ENCODE data around the gene GAGE12J.

The GAGE12J gene

GRCh38 chrX:49277535-49277830 lies 44.4 kb upstream of the GAGE12J start:
- H3K27ac ChIP-seq (ENCODE audit: low read depth, low read length): no peak overlapping the region
- no peak overlapping the region for H3K23ac ChIP-seq (ENCODE audit: low read length)
- no peak overlapping the region for H3K4ac ChIP-seq (ENCODE audit: low read depth, low read length)
- H3K27me3 ChIP-seq (ENCODE audit: insufficient read depth, low read length, poor library complexity): no peaks in the 10 kb centered on the region
- H3K9ac ChIP-seq (ENCODE audit: low read length): no peak overlapping the region
- no peaks in the 10 kb centered on the region for H3K79me1 ChIP-seq (ENCODE audit: low read length)
- H3K36me3 ChIP-seq (ENCODE audit: control insufficient read depth, insufficient read depth, low read length): no peaks in the 10 kb centered on the region
- no CpG with 5 or more reads among the region's 3 CpGs for WGBS (ENCODE audit: extremely low coverage, insufficient coverage, low lambda C conversion rate)
- no peak overlapping the region for H3K56ac ChIP-seq (ENCODE audit: low read length)
- peaks cover 2% of the 10 kb centered on the region for H3K79me2 ChIP-seq (ENCODE audit: control insufficient read depth, insufficient read depth, low read length)
- no peak overlapping the region for H2BK5ac ChIP-seq (ENCODE audit: low read length)
- H2BK120ac ChIP-seq (ENCODE audit: low read depth, low read length): no peak overlapping the region
- no peaks in the 10 kb centered on the region for H3K4me1 ChIP-seq (ENCODE audit: control insufficient read depth, low read depth, low read length)
- H2BK15ac ChIP-seq (replicated peaks; ENCODE audit: low read depth): no peak overlapping the region
- no peak for DNase-seq
- no peak overlapping the region for H2AK5ac ChIP-seq (ENCODE audit: low read length)
- H3K18ac ChIP-seq (ENCODE audit: low read length): no peak overlapping the region
- no peak overlapping the region for H4K8ac ChIP-seq (ENCODE audit: low read depth, low read length)
- no peak overlapping the region for H3K4me2 ChIP-seq (ENCODE audit: low read length)
- H3K4me3 ChIP-seq (ENCODE audit: low read length): no peak overlapping the region
- no peak overlapping the region for H4K5ac ChIP-seq (ENCODE audit: low read length)

- H3K27ac ChIP-seq (ENCODE audit: low read depth, low read length): no peak overlapping the region
- H3K4me3 ChIP-seq (ENCODE audit: low read length): no peak overlapping the region
- H3K56ac ChIP-seq (ENCODE audit: low read length): no peak overlapping the region
- H3K4ac ChIP-seq (ENCODE audit: low read depth, low read length): no peak overlapping the region
- no peak overlapping the region for H4K5ac ChIP-seq (ENCODE audit: low read length)
- H3K79me1 ChIP-seq (ENCODE audit: low read length): no peaks in the 10 kb centered on the region
- no peak overlapping the region for H4K8ac ChIP-seq (ENCODE audit: low read depth, low read length)
- no peak overlapping the region for H3K23ac ChIP-seq (ENCODE audit: low read length)
- no peaks in the 10 kb centered on the region for H3K4me1 ChIP-seq (ENCODE audit: control insufficient read depth, low read depth, low read length)
- no peaks in the 10 kb centered on the region for H3K36me3 ChIP-seq (ENCODE audit: control insufficient read depth, insufficient read depth, low read length)
- H2AK5ac ChIP-seq (ENCODE audit: low read length): no peak overlapping the region
- no peaks in the 10 kb centered on the region for H3K79me2 ChIP-seq (ENCODE audit: control insufficient read depth, insufficient read depth, low read length)
- no peaks in the 10 kb centered on the region for H3K27me3 ChIP-seq (ENCODE audit: insufficient read depth, low read length, poor library complexity)
- H2BK120ac ChIP-seq (ENCODE audit: low read depth, low read length): no peak overlapping the region
- H2BK5ac ChIP-seq (ENCODE audit: low read length): no peak overlapping the region
- H2BK15ac ChIP-seq (replicated peaks; ENCODE audit: low read depth): no peak overlapping the region
- no peak overlapping the region for H3K18ac ChIP-seq (ENCODE audit: low read length)
- DNase-seq: no peak
- H3K9ac ChIP-seq (ENCODE audit: low read length): no peak overlapping the region
- no CpG with 5 or more reads among the region's 3 CpGs for WGBS (ENCODE audit: extremely low coverage, insufficient coverage, low lambda C conversion rate)
- H3K4me2 ChIP-seq (ENCODE audit: low read length): no peak overlapping the region
These were observed 43.8 kb upstream of the GAGE12J start for GRCh38 chrX:49278081-49278480.

GRCh38 chrX:49282647-49283011 lies 39.2 kb upstream of the GAGE12J start:
- no peak overlapping the region for H3K4me2 ChIP-seq (ENCODE audit: low read length)
- no peak overlapping the region for H3K9ac ChIP-seq (ENCODE audit: low read length)
- no CpG with 5 or more reads among the region's 11 CpGs for WGBS (ENCODE audit: extremely low coverage, insufficient coverage, low lambda C conversion rate)
- H3K18ac ChIP-seq (ENCODE audit: low read length): no peak overlapping the region
- no peak overlapping the region for H3K23ac ChIP-seq (ENCODE audit: low read length)
- H3K4me1 ChIP-seq (ENCODE audit: control insufficient read depth, low read depth, low read length): no peaks in the 10 kb centered on the region
- H4K8ac ChIP-seq (ENCODE audit: low read depth, low read length): no peak overlapping the region
- no peak overlapping the region for H2BK5ac ChIP-seq (ENCODE audit: low read length)
- H3K4me3 ChIP-seq (ENCODE audit: low read length): no peak overlapping the region
- no peak overlapping the region for H3K56ac ChIP-seq (ENCODE audit: low read length)
- no peaks in the 10 kb centered on the region for H3K79me1 ChIP-seq (ENCODE audit: low read length)
- H3K79me2 ChIP-seq (ENCODE audit: control insufficient read depth, insufficient read depth, low read length): no peaks in the 10 kb centered on the region
- DNase-seq: peak; percentile 81
- no peaks in the 10 kb centered on the region for H3K36me3 ChIP-seq (ENCODE audit: control insufficient read depth, insufficient read depth, low read length)
- no peak overlapping the region for H3K4ac ChIP-seq (ENCODE audit: low read depth, low read length)
- H2BK15ac ChIP-seq (replicated peaks; ENCODE audit: low read depth): no peak overlapping the region
- no peak overlapping the region for H3K27ac ChIP-seq (ENCODE audit: low read depth, low read length)
- no peak overlapping the region for H4K5ac ChIP-seq (ENCODE audit: low read length)
- no peak overlapping the region for H2BK120ac ChIP-seq (ENCODE audit: low read depth, low read length)
- no peaks in the 10 kb centered on the region for H3K27me3 ChIP-seq (ENCODE audit: insufficient read depth, low read length, poor library complexity)
- no peak overlapping the region for H2AK5ac ChIP-seq (ENCODE audit: low read length)

GRCh38 chrX:49284212-49284611 lies 37.6 kb upstream of the GAGE12J start:
- WGBS (ENCODE audit: extremely low coverage, insufficient coverage, low lambda C conversion rate): no CpG with 5 or more reads among the region's 3 CpGs
- no peak overlapping the region for H3K4ac ChIP-seq (ENCODE audit: low read depth, low read length)
- no peaks in the 10 kb centered on the region for H3K79me2 ChIP-seq (ENCODE audit: control insufficient read depth, insufficient read depth, low read length)
- no peak overlapping the region for H2BK120ac ChIP-seq (ENCODE audit: low read depth, low read length)
- no peak overlapping the region for H2BK5ac ChIP-seq (ENCODE audit: low read length)
- DNase-seq: no peak
- H4K8ac ChIP-seq (ENCODE audit: low read depth, low read length): no peak overlapping the region
- no peak overlapping the region for H3K56ac ChIP-seq (ENCODE audit: low read length)
- no peak overlapping the region for H3K4me2 ChIP-seq (ENCODE audit: low read length)
- H3K27me3 ChIP-seq (ENCODE audit: insufficient read depth, low read length, poor library complexity): no peaks in the 10 kb centered on the region
- H3K18ac ChIP-seq (ENCODE audit: low read length): no peak overlapping the region
- no peak overlapping the region for H3K9ac ChIP-seq (ENCODE audit: low read length)
- H3K4me1 ChIP-seq (ENCODE audit: control insufficient read depth, low read depth, low read length): no peaks in the 10 kb centered on the region
- H2BK15ac ChIP-seq (replicated peaks; ENCODE audit: low read depth): no peak overlapping the region
- H3K4me3 ChIP-seq (ENCODE audit: low read length): no peak overlapping the region
- no peak overlapping the region for H3K27ac ChIP-seq (ENCODE audit: low read depth, low read length)
- no peak overlapping the region for H4K5ac ChIP-seq (ENCODE audit: low read length)
- no peaks in the 10 kb centered on the region for H3K79me1 ChIP-seq (ENCODE audit: low read length)
- no peaks in the 10 kb centered on the region for H3K36me3 ChIP-seq (ENCODE audit: control insufficient read depth, insufficient read depth, low read length)
- no peak overlapping the region for H3K23ac ChIP-seq (ENCODE audit: low read length)
- no peak overlapping the region for H2AK5ac ChIP-seq (ENCODE audit: low read length)

GRCh38 chrX:49286136-49286535 lies 35.7 kb upstream of the GAGE12J start:
- no peak overlapping the region for H3K18ac ChIP-seq (ENCODE audit: low read length)
- no peaks in the 10 kb centered on the region for H3K79me1 ChIP-seq (ENCODE audit: low read length)
- H4K5ac ChIP-seq (ENCODE audit: low read length): no peak overlapping the region
- H3K36me3 ChIP-seq (ENCODE audit: control insufficient read depth, insufficient read depth, low read length): no peaks in the 10 kb centered on the region
- no peaks in the 10 kb centered on the region for H3K79me2 ChIP-seq (ENCODE audit: control insufficient read depth, insufficient read depth, low read length)
- no peak overlapping the region for H3K4me2 ChIP-seq (ENCODE audit: low read length)
- no peak for DNase-seq
- no peaks in the 10 kb centered on the region for H3K4me1 ChIP-seq (ENCODE audit: control insufficient read depth, low read depth, low read length)
- no peak overlapping the region for H3K9ac ChIP-seq (ENCODE audit: low read length)
- no peak overlapping the region for H3K27ac ChIP-seq (ENCODE audit: low read depth, low read length)
- H3K27me3 ChIP-seq (ENCODE audit: insufficient read depth, low read length, poor library complexity): no peaks in the 10 kb centered on the region
- no peak overlapping the region for H2AK5ac ChIP-seq (ENCODE audit: low read length)
- H3K4me3 ChIP-seq (ENCODE audit: low read length): no peak overlapping the region
- H3K4ac ChIP-seq (ENCODE audit: low read depth, low read length): no peak overlapping the region
- no peak overlapping the region for H2BK5ac ChIP-seq (ENCODE audit: low read length)
- H2BK15ac ChIP-seq (replicated peaks; ENCODE audit: low read depth): no peak overlapping the region
- H2BK120ac ChIP-seq (ENCODE audit: low read depth, low read length): no peak overlapping the region
- H3K56ac ChIP-seq (ENCODE audit: low read length): no peak overlapping the region
- no peak overlapping the region for H4K8ac ChIP-seq (ENCODE audit: low read depth, low read length)
- WGBS (ENCODE audit: extremely low coverage, insufficient coverage, low lambda C conversion rate): no CpG with 5 or more reads among the region's 18 CpGs
- no peak overlapping the region for H3K23ac ChIP-seq (ENCODE audit: low read length)

GRCh38 chrX:49286581-49286980 lies 35.3 kb upstream of the GAGE12J start:
- no peaks in the 10 kb centered on the region for H3K4me1 ChIP-seq (ENCODE audit: control insufficient read depth, low read depth, low read length)
- no CpG with 5 or more reads among the region's 4 CpGs for WGBS (ENCODE audit: extremely low coverage, insufficient coverage, low lambda C conversion rate)

More at GRCh38 chrX:49286581-49286980, 35.3 kb upstream of the GAGE12J start:
- no peak overlapping the region for H3K9ac ChIP-seq (ENCODE audit: low read length)
- H3K23ac ChIP-seq (ENCODE audit: low read length): no peak overlapping the region
- H2BK15ac ChIP-seq (replicated peaks; ENCODE audit: low read depth): no peak overlapping the region
- H3K56ac ChIP-seq (ENCODE audit: low read length): no peak overlapping the region
- H2BK120ac ChIP-seq (ENCODE audit: low read depth, low read length): no peak overlapping the region
- no peak overlapping the region for H3K4me2 ChIP-seq (ENCODE audit: low read length)
- no peak overlapping the region for H3K18ac ChIP-seq (ENCODE audit: low read length)
- no peak overlapping the region for H2AK5ac ChIP-seq (ENCODE audit: low read length)
- no peaks in the 10 kb centered on the region for H3K36me3 ChIP-seq (ENCODE audit: control insufficient read depth, insufficient read depth, low read length)
- H4K5ac ChIP-seq (ENCODE audit: low read length): no peak overlapping the region
- no peaks in the 10 kb centered on the region for H3K27me3 ChIP-seq (ENCODE audit: insufficient read depth, low read length, poor library complexity)
- no peak overlapping the region for H3K4me3 ChIP-seq (ENCODE audit: low read length)
- no peak overlapping the region for H2BK5ac ChIP-seq (ENCODE audit: low read length)
- H3K79me2 ChIP-seq (ENCODE audit: control insufficient read depth, insufficient read depth, low read length): no peaks in the 10 kb centered on the region
- no peak overlapping the region for H3K4ac ChIP-seq (ENCODE audit: low read depth, low read length)
- H4K8ac ChIP-seq (ENCODE audit: low read depth, low read length): no peak overlapping the region
- H3K27ac ChIP-seq (ENCODE audit: low read depth, low read length): no peak overlapping the region
- H3K79me1 ChIP-seq (ENCODE audit: low read length): no peaks in the 10 kb centered on the region
- DNase-seq: no peak
